Measurements from ENCODE around the gene RAB21. TPM values are rescaled to one million over a fixed set of nuclear protein-coding genes. Genes with fewer than 3 reads are reported as not detected.

The RAB21 gene
- total and polyA plus RNA-seq, 2 experiments from 2014 or later, result 21.8 to 60.3 TPM

- no peak overlapping the region for H3K4me3 ChIP-seq
- H3K9me3 ChIP-seq (ENCODE audit: low read depth), result no peaks in the 10 kb centered on the region
- DNase-seq (ENCODE audit: low read depth in 1 of 2, low spot score in 1 of 2), result no peak
- no peaks in the 10 kb centered on the region for H3K27me3 ChIP-seq
- no peaks in the 10 kb centered on the region for H3K4me1 ChIP-seq (ENCODE audit: low read depth)
- TF ChIP-seq CTCF (IDR thresholded peaks at IDR 0.05; ENCODE audit: low read depth, low read length), result no peak
- no peaks in the 10 kb centered on the region for H3K36me3 ChIP-seq
- H3K27ac ChIP-seq, result no peak overlapping the region
Observed at GRCh38 chr12:71764587-71765321, 10.1 kb downstream of the RAB21 start.

GRCh38 chr12:71766202-71766601, 11.5 kb downstream of the RAB21 start:
- H3K4me1 ChIP-seq (ENCODE audit: low read depth), result no peaks in the 10 kb centered on the region
- no peaks in the 10 kb centered on the region for H3K27me3 ChIP-seq
- no peak for TF ChIP-seq CTCF (IDR thresholded peaks at IDR 0.05; ENCODE audit: low read depth, low read length)
- no peak for DNase-seq (ENCODE audit: low read depth in 1 of 2, low spot score in 1 of 2)
- no peak overlapping the region for H3K27ac ChIP-seq
- H3K36me3 ChIP-seq, result peaks cover 10% of the 10 kb centered on the region
- no peak overlapping the region for H3K4me3 ChIP-seq
- no peaks in the 10 kb centered on the region for H3K9me3 ChIP-seq (ENCODE audit: low read depth)

GRCh38 chr12:71767183-71767582, 12.5 kb downstream of the RAB21 start:
- no peak for DNase-seq (ENCODE audit: low read depth in 1 of 2, low spot score in 1 of 2)
- no peak overlapping the region for H3K27ac ChIP-seq
- no peak for TF ChIP-seq CTCF (IDR thresholded peaks at IDR 0.05; ENCODE audit: low read depth, low read length)
- no peaks in the 10 kb centered on the region for H3K9me3 ChIP-seq (ENCODE audit: low read depth)
- H3K4me3 ChIP-seq, result no peak overlapping the region
- no peaks in the 10 kb centered on the region for H3K27me3 ChIP-seq
- peaks cover 10% of the 10 kb centered on the region for H3K36me3 ChIP-seq
- H3K4me1 ChIP-seq (ENCODE audit: low read depth), result no peaks in the 10 kb centered on the region

- Histone ChIP-seq H3K36me3 (peaks cover 10% of the 10 kb centered on the region), H3K27ac (no peak overlapping the region), H3K4me1 (ENCODE audit: low read depth) (peaks cover 7% of the 10 kb centered on the region), H3K4me3 (no peak overlapping the region), H3K9me3 (ENCODE audit: low read depth) (no peaks in the 10 kb centered on the region), H3K27me3 (no peaks in the 10 kb centered on the region)
- TF ChIP-seq CTCF (IDR thresholded peaks at IDR 0.05; ENCODE audit: low read depth, low read length), result no peak
- DNase-seq (ENCODE audit: low read depth in 1 of 2, low spot score in 1 of 2), result no peak
Observed at GRCh38 chr12:71768900-71769299, 14.2 kb downstream of the RAB21 start.

GRCh38 chr12:71771069-71771468, 16.4 kb downstream of the RAB21 start:
- H3K9me3 ChIP-seq (ENCODE audit: low read depth), result no peaks in the 10 kb centered on the region

More at GRCh38 chr12:71771069-71771468, 16.4 kb downstream of the RAB21 start:
- Histone ChIP-seq H3K36me3 (peaks cover 14% of the 10 kb centered on the region), H3K27me3 (no peaks in the 10 kb centered on the region), H3K27ac (no peak overlapping the region), H3K4me1 (ENCODE audit: low read depth) (peaks cover 7% of the 10 kb centered on the region), H3K4me3 (no peak overlapping the region)
- DNase-seq (ENCODE audit: low read depth in 1 of 2, low spot score in 1 of 2), result no peak
- TF ChIP-seq CTCF (IDR thresholded peaks at IDR 0.05; ENCODE audit: low read depth, low read length), result no peak
